ENCODE measurements around the gene GGTLC1.

DNA sequence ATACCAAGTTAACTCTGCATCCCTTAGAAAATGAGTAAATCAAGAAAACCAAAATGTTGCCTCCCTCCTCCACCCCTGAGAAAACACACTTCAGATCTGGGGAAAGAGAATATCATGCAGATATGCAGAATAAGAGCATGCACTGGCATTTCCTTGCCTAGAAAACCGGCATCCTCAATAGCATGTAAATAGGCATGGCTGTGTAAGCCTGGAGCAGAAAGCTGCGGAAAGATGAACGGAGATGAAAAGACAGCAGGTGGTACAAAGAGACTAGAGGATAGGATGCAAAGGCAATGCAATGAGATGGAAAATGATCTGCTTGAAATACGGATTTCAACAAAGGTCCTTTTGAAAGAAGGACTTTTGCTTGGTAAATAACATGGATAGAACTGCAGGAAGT, 10.3 kb upstream of the GGTLC1 start:
- TF ChIP-seq, protein P1, sequence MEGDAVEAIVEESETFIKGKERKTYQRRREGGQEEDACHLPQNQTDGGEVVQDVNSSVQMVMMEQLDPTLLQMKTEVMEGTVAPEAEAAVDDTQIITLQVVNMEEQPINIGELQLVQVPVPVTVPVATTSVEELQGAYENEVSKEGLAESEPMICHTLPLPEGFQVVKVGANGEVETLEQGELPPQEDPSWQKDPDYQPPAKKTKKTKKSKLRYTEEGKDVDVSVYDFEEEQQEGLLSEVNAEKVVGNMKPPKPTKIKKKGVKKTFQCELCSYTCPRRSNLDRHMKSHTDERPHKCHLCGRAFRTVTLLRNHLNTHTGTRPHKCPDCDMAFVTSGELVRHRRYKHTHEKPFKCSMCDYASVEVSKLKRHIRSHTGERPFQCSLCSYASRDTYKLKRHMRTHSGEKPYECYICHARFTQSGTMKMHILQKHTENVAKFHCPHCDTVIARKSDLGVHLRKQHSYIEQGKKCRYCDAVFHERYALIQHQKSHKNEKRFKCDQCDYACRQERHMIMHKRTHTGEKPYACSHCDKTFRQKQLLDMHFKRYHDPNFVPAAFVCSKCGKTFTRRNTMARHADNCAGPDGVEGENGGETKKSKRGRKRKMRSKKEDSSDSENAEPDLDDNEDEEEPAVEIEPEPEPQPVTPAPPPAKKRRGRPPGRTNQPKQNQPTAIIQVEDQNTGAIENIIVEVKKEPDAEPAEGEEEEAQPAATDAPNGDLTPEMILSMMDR (IDR thresholded peaks at IDR 0.05) = no peak
- no peak for TF ChIP-seq POLR2A (IDR thresholded peaks at IDR 0.05)
